Muscle of leg (tissue), 11 donors: ENCODE results near the gene REXO1. TPM values are rescaled to one million over a fixed set of nuclear protein-coding genes. Genes with fewer than 3 reads are reported as not detected.
"Not testable (repeated sequence)": the region's sequence is repeated elsewhere in the genome, so short reads cannot be mapped to it uniquely, and the experiment has no call there.

Source experiments
- DNase-seq: peaks from one replicate; pipeline ENCODE4 v3.0.0; 2013
- H3K27ac ChIP-seq: one replicate; pipeline ENCODE4 v1.5.1; 2013; ENCODE audit warnings: mild to moderate bottlenecking, low read length, control low read depth
- H3K27me3 ChIP-seq: one replicate; pipeline ENCODE4 v1.6.1; 2013; ENCODE audit warnings: low read length; ENCODE audit not compliant: control insufficient read depth, insufficient read depth
- H3K36me3 ChIP-seq: one replicate; pipeline ENCODE4 v1.6.1; 2013; ENCODE audit warnings: low read length; ENCODE audit not compliant: control insufficient read depth, insufficient read depth
- H3K4me1 ChIP-seq: one replicate; pipeline ENCODE4 v1.6.1; 2013; ENCODE audit warnings: low read length; ENCODE audit not compliant: control insufficient read depth, insufficient read depth
- H3K4me3 ChIP-seq: one replicate; pipeline ENCODE4 v1.5.1; 2013; ENCODE audit warnings: low read length, control low read depth
- H3K9me3 ChIP-seq: replicated peaks from 2 replicates; pipeline ENCODE4 v1.6.1; 2013; ENCODE audit warnings: low read depth, low read length; ENCODE audit not compliant: control insufficient read depth
- WGBS: methylation state at CpG from one replicate; pipeline ENCODE4 v1.1.5; 2013; ENCODE audit warnings: missing lambda C conversion rate; ENCODE audit not compliant: insufficient coverage; 5-methylcytosine and 5-hydroxymethylcytosine counted together
- polyA plus RNA-seq, 8 donors: library from polyadenylated mRNA; unstranded; fragments of 120-200 nt; gene quantifications; one replicate each; pipeline versions ENCODE4 v1.2.1 to v1.2.3, GENCODE V29; 2013; ENCODE audit warnings: inconsistent platforms in 1 of 8, low replicate concordance in 1 of 8; ENCODE audit not compliant: insufficient read length in 8 of 8, insufficient read depth in 1 of 8
- total RNA-seq: library from RNA; stranded (reverse); fragments of 120-200 nt; gene quantifications from one replicate; pipeline ENCODE4 v1.2.4, GENCODE V29; 2013

REXO1 gene
- total and polyA plus RNA-seq, 9 donors, result 4.8 to 26.9 (median 23.9) TPM

DNA sequence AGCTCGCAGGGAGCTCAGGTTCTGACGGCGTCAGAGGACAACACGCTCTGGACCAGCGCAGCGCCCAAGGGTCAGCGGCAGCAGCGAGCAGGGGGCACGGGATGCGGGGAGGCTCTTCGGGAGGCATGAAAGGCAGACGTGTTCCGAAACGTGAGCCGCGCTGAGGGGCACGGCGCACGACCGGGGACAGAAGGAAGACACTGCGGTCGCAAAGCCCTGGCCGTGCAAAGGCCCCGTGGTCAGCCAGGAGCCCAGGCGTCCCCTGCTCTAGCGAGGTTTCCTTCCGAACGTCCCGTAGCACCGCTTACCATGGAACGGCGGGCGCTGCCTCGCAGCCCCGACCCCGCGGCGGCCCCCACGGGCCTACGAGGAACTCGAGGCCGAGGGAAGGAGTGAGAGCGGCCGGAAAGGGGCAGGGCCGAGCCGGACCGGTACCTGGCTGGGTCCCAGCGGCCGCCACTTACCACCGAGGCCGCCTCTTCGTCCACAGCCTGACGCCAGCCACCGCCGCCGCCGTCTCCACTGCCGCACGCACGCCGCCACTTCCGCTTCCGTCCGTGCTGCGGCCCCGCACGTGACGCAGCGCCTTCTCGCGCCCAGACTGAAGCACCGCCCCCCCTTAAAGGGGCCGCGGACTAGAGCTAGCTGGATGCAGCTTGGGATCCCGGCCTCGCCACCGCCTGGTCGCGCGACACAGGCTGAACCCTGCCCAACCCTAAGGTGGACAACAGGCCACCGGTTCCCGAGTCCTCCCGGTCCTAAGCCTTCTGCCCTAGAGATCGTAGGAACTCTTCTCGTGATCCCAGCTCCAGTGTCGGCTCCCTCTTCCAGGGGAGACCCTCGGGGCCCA is 27.6 kb upstream of the REXO1 start:
- DNase-seq, result peak; percentile 97
- Histone ChIP-seq H3K27me3 (no peaks in the 10 kb centered on the region), H3K9me3 (no peaks in the 10 kb centered on the region), H3K4me1 (peaks cover 35% of the 10 kb centered on the region), H3K27ac (peak overlapping the region; percentile 84), H3K4me3 (peak overlapping the region; percentile 95), H3K36me3 (peaks cover 17% of the 10 kb centered on the region)
- WGBS, result under 1% methylated on average over 87 of the region's 87 CpGs

DNA sequence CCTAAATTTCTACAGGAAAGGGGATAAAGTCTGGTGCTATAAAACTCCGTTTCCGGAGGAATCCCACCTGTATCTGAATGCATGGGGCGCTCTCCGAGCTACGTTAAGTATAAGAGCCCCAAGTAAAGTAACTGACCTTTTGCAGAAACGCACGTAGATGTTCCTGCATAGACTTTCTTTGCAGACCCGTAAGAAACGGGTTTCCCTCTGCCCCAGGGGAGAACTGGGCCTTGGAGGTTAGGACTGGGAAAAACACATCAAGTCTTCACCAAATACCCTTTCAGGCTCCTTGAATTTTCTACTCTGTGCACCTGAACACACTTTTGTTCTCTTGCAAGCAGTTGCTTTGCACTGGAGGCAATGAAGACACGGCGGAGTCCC is 27.0 kb upstream of the REXO1 start:
- Histone ChIP-seq H3K4me1 (peaks cover 30% of the 10 kb centered on the region), H3K36me3 (peaks cover 19% of the 10 kb centered on the region), H3K4me3 (peak overlapping the region; percentile 95), H3K27ac (peak overlapping the region; percentile 84)
- H3K27me3 ChIP-seq, H3K9me3 ChIP-seq, DNase-seq: not testable (repeated sequence)
- WGBS, result 8% methylated on average over 6 of the region's 11 CpGs

DNA sequence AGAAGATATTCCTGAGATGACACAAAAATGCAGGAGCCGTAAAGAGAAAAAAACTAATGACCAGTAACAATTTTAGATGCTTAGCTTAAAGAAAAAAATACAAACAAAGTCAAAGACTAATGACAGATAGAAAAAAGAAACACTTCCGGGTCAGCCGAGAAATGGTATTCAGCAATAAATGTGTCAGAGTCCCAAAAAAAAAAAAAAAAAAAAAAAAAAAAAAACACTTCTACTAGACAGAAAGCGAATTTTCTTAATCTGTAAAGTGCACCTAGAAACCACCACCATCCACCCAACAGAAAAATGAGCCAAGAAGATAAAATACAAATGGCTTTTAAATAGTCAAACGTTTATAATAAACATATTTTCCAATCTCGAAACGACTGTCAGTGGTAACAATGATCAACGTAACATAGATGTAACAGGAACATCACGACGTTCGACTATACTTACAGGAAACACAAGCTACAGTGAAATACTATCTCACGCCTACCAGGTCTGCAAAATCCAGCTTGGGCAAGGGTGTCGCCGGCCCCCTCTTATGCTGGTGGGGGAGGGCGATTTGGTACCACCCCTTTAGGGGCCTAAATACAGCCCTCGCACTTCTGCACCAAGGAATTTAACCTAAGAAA is 26.4 kb upstream of the REXO1 start:
- Histone ChIP-seq H3K4me3 (peak overlapping the region; percentile 95), H3K36me3 (peaks cover 19% of the 10 kb centered on the region), H3K4me1 (peaks cover 30% of the 10 kb centered on the region), H3K9me3 (no peaks in the 10 kb centered on the region), H3K27ac (peak overlapping the region; percentile 84), H3K27me3 (no peaks in the 10 kb centered on the region)
- DNase-seq, result no peak
- WGBS, result no CpG with 5 or more reads among the region's 16 CpGs

DNA sequence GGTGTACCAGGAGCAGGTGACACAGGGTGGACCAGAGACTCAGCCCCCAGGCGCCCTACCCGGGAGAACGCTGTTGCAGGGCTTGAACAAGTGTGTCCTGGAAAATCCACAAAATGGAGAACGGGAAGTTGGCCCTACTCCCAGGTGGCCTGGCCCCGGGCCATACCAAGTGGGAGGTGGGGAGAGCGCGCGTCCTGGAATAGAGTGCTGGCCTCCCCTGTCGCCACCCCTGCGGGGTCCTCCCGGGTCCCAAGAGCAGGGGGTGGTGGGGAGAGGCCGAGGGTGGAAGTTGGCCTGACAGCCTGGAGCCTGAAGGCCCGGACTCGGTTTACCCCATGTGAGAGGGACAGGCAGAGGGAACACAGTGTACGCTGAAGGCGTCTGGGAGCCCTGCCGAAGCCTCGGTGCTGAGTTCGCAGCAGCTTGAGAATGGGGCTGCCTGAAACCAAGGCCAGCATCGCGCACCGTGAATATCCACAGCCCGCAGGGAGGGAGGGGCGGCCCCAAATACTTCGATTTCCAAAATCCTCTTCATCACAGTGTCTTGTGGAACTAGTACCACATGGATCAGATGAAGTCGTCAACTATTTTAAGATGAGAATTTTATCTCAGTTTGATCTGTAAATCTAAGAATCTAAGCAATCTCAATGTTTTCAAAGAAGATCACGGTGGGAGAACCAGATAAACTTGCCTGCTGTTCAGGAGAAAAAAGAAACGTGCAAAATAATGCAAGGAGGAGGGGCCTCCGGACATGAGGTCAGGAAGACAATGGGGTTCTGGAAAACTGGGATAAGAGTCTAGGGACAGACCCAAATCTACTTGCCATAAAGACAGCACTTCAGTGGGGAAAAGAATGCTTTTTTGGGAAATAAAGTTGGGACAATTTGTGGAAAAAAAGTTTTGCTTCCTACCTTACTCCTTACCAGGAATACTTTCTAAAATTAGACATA is 25.5 kb upstream of the REXO1 start:
- Histone ChIP-seq H3K27ac (peak overlapping the region; percentile 61), H3K27me3 (no peaks in the 10 kb centered on the region), H3K4me1 (peaks cover 30% of the 10 kb centered on the region), H3K9me3 (no peaks in the 10 kb centered on the region), H3K36me3 (peaks cover 19% of the 10 kb centered on the region), H3K4me3 (no peak overlapping the region)
- peak; percentile 37 for DNase-seq
- WGBS, result 62% methylated on average over 20 of the region's 29 CpGs

DNA sequence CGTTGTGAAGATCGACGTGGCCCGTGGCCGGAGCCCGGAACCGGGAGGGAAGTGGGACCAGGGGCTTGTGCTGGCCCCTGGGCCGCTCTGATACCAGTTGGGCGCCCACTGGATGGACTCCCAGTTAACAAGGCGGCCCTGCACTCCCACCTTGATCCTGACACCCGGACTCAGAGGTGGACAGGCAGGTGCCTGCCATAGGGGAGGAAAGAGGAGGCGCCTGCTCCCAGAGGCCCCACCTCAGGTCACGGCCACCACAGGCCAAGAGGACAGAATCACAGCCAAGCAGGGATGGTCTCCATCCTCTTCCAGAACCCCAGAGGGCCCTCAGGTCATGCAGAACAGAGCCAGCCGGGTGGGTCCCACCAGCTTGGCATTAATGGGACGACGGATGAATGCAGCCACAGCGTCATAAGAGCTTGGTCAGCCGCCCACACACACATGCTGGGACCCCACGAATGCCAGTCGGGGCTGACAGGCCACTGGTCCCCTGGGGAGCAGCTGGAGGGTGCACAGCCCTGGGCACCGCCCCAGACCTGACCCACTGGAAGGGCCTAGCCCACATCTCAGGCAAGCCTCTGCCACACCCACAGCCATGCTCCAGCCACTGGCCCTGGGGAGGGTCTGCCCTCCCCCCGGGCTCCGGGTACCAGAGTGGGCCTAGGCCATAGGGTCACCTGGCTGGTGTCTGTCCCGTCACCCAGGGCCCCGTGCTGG is 24.7 kb upstream of the REXO1 start:
- H3K4me1 ChIP-seq, result peaks cover 30% of the 10 kb centered on the region
- no peak for DNase-seq
- WGBS, result 82% methylated on average over 19 of the region's 25 CpGs
- peak overlapping the region; percentile 61 for H3K27ac ChIP-seq
- H3K36me3 ChIP-seq, result peaks cover 19% of the 10 kb centered on the region
- no peaks in the 10 kb centered on the region for H3K27me3 ChIP-seq
- no peaks in the 10 kb centered on the region for H3K9me3 ChIP-seq
- H3K4me3 ChIP-seq, result no peak overlapping the region

DNA sequence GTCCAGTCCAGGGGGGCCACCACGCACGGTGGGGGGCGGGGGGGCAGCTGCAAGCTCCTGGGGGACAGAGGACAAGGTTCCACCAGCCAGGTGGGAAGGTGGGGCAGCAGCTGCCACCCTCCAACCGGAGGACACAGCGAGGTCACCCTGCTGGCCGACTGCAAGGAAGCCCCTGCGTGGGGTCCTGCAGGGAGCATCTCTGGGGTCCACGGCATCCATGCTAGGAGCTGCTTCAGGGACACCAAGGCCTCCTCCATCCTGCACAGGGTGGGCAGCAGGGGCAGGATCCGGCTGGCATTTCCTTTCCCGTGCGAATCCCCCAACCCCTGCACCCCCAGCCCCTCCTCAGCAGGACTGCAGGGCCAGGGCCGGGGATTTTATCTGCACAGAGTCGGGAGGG is 23.3 kb upstream of the REXO1 start:
- no peaks in the 10 kb centered on the region for H3K9me3 ChIP-seq
- peaks cover 19% of the 10 kb centered on the region for H3K36me3 ChIP-seq
- peaks cover 28% of the 10 kb centered on the region for H3K4me1 ChIP-seq
- H3K27me3 ChIP-seq, result no peaks in the 10 kb centered on the region
- no peak overlapping the region for H3K27ac ChIP-seq
- 90% methylated on average over 8 of the region's 13 CpGs for WGBS
- no peak for DNase-seq
- no peak overlapping the region for H3K4me3 ChIP-seq

DNA sequence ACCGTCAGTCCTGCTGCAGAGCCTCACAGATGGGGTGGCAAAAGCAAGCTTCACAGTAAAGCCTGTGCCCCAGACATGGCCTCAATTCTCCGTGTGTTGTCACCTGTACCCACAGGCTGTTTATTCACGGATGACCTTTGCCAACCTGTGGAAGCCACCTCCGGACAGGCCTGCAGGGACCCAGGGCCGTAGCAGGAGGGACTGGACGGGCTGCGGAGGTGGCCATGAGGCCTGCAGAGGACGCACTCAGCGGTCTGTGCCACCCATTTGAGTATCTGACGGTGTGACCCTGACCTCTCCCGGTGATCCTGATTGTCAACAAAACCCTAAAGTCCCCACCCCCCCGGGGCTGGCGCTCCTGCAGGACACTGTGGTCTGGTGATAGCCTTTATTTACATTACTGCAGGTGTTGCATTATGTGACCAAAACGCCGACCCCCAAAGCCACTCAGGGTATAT is 22.9 kb upstream of the REXO1 start:
- H3K27ac ChIP-seq, result no peak overlapping the region

DNA sequence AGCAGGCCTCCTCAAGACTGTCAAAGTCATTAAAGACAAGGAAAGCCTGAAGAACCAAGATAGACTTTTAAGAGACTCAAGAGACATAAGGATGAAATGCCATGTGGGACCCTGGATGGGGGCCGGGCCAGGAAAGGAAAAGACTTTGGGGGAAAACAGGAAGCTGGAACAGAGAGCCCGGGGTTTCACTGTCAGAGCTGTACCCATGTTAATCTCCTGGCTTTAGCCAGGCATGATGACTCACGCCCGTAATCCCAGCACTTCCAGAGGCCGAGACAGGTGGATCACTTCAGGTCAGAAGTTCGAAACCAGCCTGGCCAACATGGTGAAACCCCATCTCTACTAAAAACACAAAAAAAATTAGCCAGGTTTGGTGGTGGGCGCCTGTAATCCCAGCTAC is 20.7 kb upstream of the REXO1 start:
- H3K27ac ChIP-seq, result no peak overlapping the region
- peaks cover 21% of the 10 kb centered on the region for H3K4me1 ChIP-seq
- H3K36me3 ChIP-seq, result peaks cover 19% of the 10 kb centered on the region
- WGBS, result 56% methylated on average over 2 of the region's 7 CpGs
- no peaks in the 10 kb centered on the region for H3K9me3 ChIP-seq
- H3K27me3 ChIP-seq, result no peaks in the 10 kb centered on the region
- H3K4me3 ChIP-seq, result no peak overlapping the region
- no peak for DNase-seq

More for the DNA sequence above, 22.9 kb upstream of the REXO1 start:
- Histone ChIP-seq H3K36me3 (peaks cover 19% of the 10 kb centered on the region), H3K9me3 (no peaks in the 10 kb centered on the region), H3K4me3 (no peak overlapping the region), H3K27me3 (no peaks in the 10 kb centered on the region), H3K4me1 (peaks cover 23% of the 10 kb centered on the region)
- 91% methylated on average over 9 of the region's 15 CpGs for WGBS
- no peak for DNase-seq

DNA sequence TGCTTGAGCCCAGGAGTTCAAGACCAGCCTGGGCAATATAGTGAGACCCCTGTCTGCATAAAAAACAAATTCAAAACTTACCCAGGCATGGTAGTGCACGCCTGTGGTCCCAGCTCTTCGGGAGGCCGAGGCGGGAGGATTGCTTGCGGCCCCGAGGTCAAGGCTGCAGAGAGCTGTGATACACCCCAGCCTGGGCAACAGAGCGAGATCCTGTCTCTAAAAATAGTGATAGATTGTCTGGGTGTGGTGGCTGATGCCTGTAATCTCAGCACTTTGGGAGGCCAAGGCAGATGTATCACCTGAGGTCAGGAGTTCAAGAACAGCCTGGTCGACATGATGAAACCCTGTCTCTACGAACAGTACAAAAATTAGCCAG is 19.1 kb upstream of the REXO1 start:
- Histone ChIP-seq H3K36me3 (peaks cover 11% of the 10 kb centered on the region), H3K9me3 (no peaks in the 10 kb centered on the region), H3K4me1 (peaks cover 7% of the 10 kb centered on the region), H3K4me3 (no peak overlapping the region), H3K27ac (no peak overlapping the region), H3K27me3 (no peaks in the 10 kb centered on the region)
- WGBS, result 93% methylated on average over 9 of the region's 9 CpGs
- no peak for DNase-seq
